Thyroid gland (tissue), 4 donors: ENCODE data around the gene BUD31.

Experiments
- CTCF ChIP-seq, 6 experiments: fragments of 200-600 bp in 3 of 6; fragments of 450-650 bp in 3 of 6; sonication (generic) in 3 of 6; IDR thresholded peaks; one replicate each; pipeline ENCODE4 v1.5.1; 2016 to 2019; ENCODE audit warnings: antibody characterized with exemption in 6 of 6, mild to moderate bottlenecking in 2 of 6, inconsistent platforms in 1 of 6, moderate library complexity in 1 of 6
- POLR2A ChIP-seq, 2 donors: fragments of 450-650 bp; IDR thresholded peaks; one replicate each; pipeline ENCODE4 v1.6.1; 2017; ENCODE audit warnings: antibody characterized with exemption in 2 of 2, mild to moderate bottlenecking in 2 of 2, moderate library complexity in 1 of 2

DNA sequence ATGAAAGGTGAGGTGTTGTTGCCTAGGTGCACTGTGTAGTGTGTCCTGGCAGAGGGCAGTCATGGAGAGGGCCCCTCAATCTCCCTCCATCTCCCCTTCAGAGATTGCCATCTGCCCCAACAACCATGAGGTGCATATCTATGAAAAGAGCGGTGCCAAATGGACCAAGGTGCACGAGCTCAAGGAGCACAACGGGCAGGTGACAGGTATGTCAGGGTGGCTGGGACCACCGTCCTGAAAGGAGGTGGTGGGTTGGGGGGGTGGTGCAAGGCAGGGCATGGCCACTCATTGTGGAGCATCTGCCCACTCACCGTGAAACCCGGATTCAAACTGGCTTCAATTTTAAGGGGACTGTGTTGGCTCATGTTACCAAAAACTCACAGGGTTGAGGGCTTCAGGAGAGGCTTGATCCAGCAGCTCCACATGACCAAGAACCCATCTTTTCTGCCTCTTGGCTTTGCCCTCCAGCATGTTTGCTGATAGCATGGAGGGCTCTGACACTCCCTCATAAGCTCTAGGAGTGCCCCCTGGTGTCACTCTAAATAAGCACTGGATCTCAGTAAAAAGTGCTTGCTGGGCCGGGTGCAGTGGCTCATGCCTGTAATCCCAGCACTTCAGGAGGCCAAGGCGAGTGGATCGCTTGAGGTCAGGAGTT lies 22.1 kb upstream of the BUD31 start:
- TF ChIP-seq POLR2A (IDR thresholded peaks at IDR 0.05) = no peak
- no peak for TF ChIP-seq CTCF (IDR thresholded peaks at IDR 0.05)
